Hematopoietic multipotent progenitor cell treated with erythropoietin and hydrocortisone succinate and interleukin-3 and kit ligand, for 6 days (in vitro differentiated cells): ENCODE results near the gene YIPF6.
"Not testable (repeated sequence)": the region's sequence is repeated elsewhere in the genome, so short reads cannot be mapped to it uniquely, and the experiment has no call there.

ENCODE experiments used
- DNase-seq: peaks from one replicate; pipeline ENCODE4 v3.0.0-alpha.2; 2015

The YIPF6 gene, protein sequence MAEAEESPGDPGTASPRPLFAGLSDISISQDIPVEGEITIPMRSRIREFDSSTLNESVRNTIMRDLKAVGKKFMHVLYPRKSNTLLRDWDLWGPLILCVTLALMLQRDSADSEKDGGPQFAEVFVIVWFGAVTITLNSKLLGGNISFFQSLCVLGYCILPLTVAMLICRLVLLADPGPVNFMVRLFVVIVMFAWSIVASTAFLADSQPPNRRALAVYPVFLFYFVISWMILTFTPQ

DNA sequence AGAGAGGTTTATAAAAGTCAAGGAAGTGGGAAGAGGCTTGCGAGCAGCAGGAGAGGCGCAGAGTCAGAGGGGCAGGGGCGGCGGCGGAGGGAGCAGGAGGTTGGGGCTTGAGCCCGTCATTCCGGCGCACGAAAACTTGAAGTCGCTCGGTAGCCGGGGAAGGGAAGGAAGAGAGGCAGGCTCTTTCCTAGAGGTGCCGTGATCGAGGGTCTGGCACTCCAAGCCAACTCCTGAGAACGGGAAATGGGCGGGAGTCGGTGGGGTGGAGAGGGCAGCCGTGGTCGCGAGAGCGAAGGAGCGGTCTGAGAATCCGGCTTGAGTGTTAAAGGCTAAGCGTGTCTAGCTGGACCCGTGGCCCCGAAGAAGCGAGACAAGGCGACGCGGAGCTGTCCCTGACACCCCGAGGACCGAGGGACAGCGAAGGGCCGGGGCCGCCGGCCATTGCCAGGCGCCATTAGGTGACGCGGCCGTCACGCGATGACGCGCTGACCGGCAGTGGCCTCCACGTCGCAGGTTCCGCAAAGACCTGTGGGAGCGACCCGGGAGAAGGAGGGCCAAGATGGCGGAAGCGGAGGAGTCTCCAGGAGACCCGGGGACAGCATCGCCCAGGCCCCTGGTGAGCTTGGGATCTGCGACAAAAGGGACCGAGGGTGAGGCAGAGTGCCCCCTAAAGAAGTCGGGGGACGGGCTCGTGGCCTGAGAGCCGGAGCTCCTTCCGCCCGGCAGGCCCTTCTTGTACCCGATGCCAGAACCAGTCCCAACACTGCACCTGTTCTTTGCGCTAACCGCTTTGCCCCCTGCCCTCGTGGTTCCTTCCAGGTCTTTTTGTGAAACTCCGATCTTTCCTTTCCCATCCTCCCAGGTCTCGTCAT is at the start of gene YIPF6:
Gene YIPF6 (plus strand): TSS at position 544 of the 872 bp plus-strand sequence. CDS start 16 bp downstream, at position 560.
- DNase-seq = peak; percentile 85

DNA sequence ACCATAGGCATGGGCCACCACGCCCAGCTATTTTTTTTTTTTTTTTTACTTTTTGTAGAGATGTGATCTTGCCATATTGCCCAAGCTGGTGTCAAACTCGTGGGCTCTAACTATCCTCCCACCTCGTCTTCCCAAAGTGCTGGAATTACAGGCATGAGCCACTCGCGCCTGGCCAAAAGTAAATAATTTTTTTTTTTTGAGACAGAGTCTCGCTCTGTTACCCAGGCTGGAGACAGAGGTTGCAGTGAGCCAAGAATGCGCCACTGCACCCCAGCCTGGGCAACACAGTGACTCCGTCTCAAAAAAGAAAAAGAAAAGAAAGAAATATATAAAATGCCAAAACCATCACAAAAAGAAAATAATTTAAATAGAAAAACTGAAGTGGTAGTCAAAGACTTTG is 47.1 kb upstream of the YIPF6 start:
- no peak for DNase-seq

DNA sequence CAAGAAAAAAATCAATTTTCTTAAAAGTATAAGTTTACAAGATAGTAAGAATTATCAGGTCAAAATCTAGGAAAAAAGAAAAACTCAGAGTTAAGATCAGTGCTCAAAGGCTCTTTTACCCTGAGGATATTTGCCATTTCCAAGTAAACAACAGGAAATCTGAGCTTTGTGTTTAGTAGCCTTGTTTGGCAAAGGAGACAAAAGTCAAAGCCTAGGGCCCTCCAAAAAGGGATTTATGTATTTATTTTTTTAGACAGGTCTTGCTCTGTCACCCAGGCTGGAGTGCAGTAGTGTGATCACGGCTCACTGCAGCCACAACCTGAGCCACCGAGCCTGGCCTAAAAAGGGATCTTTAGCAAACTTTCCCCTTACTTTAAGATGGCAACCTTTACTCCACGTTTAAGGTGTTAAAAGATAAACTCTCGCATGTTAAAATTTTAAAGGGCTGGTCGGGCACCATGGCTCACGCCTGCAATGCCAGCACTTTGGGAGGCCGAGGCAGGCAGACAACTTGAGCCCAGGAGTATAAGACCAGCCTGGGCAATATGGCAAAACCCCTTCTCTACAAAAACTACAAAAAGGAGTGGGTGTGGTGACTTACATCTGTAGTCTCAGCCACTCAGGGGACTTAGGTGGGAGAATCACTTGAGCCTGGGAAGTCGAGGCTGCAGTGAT is 44.2 kb upstream of the YIPF6 start:
- no peak for DNase-seq

DNA sequence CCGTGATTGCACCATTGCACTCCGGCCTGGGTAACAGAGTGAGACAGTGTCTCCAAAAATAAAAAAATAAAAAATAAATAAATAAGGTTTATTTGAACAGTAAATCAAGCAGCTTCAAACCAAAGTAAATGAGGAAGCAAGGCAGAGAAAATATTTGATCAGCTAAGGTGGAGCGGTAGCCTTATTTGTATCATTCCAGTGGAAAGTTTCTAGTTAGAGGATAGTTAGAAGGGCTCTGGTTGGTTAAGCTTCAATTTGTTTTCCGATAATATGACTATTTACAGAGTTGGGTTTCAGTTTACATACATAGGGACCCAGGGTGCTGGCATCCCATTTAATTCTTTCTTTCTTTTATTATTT is 43.7 kb upstream of the YIPF6 start:
- DNase-seq = no peak

DNA sequence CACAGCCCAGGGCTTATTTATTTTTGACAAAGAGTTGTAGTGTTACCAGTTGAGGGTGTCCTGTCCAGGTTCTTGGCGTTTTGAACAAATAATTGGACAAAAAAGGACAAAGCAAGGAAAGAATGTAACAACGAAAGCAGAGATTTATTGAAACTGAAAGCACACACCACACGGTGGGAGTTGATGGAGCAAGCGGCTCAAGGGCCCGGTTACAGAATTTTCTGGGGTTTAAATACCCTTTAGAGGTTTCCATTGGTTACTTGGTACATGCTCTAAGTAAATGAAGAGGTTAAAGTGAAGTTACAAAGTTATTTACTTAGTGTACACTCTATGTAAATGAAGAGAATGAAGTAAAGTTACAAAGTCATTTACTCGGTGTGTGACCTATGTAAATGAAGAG is 37.8 kb upstream of the YIPF6 start:
- no peak for DNase-seq

DNA sequence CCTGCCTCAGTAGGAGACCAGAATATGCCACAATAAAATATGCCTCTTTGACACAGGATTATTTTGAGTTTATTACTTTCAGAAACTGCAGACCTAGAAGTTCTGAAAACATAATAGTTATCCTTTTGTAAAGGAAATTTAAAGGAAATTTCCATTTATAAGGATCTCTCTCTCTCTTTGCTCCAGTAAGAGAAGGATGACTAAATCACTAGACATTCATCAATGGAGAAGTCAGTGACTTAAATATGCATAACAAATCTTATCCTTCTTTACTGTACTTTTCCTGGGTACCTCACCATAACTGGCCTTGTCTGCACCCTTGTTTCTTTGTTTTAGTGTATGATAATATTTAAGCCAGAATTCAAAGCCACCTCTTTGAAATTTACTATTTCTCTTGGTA is 37.3 kb upstream of the YIPF6 start:
- DNase-seq = no peak

DNA sequence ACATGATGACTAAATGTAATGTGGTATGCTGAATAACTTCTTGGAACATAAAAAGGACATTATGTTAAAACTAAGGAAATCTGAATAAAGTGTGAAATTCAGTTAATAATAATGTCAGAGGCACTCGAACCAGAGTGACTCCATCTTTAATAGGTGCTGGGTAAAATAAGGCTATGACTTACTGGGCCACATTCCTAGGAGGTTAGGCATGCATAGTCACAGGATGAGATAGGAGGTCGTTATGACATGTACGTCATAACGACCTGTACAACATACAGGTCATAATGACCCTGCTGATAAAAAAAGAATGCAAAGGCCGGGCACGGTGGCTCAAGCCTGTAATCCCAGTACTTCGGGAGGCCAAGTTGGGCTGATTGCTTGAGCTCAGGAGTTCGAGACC is 36.7 kb upstream of the YIPF6 start:
- DNase-seq = no peak

DNA sequence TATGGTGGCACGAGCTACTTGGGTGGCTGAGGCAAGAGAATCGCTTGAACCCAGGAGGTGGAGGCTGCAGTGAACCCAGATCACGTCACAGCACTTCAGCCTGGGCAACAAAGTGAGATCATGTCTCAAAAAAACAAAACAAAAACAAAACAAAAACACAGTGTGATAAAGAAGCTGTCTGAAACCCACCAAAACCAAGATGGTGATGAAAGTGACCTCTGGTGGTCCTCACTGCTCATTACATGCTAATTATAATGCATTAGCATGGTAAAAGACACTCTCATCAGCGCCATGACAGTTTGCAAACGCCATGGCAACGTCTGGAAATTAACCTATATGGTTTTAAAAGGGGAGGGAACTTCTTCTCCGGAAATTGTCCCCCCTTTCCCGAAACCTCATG is 36.2 kb upstream of the YIPF6 start:
- peak; percentile 78 for DNase-seq

DNA sequence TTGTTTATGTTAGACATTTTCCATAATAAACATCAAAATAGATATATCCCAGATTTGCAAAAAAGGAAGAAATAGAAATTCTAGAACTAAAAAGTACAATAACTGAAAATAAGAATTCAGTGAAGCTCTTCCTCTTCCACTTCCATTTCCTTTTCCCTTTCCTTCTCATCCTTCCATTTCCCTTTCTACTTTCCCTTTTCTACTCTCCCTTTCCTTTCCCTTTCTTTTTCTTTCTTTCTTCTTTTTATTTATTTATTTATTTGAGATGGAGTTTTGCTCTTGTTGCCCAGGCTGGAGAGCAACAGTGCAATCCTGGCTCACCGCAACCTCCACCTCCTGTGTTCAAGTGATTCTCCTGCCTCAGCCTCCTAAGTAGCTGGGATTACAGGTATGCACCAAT is 35.0 kb upstream of the YIPF6 start:
- DNase-seq = no peak

DNA sequence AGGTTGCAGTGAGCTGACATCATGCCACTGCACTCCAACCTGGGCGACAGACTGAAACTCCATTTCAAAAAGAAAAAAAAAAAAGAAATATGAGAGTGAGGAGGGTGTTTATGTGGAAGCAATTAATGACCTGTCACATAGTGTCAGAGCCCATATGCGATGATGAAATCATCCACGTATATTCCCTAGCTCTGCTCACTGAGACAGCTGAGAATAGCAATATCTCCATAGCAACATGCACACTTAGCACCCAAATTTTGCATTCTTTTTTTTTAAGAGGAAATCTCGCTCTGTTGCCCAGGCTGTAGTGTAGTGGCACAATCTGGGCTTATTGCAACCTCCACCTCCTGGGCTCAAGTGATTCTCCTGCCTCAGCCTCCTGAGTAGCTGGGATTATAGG is 34.1 kb upstream of the YIPF6 start:
- DNase-seq = no peak

DNA sequence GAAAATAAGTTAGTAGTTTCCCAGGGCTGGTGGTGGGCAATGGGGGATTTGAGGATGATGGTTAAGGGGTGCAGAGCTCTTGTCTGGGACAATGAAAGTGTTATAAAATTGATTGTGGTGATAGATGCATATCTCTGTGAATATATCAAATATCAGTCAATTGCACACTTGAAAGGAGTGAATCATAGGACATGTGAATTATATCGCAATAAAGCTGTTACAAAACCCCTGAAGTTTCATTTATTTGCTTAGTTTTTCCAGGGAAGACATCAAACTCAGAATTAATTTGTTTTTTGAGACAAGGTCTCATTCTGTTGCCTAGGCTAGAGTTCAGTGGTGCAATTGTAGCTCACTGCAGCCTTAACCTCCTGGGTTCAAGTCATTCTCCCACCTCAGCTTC is 17.9 kb upstream of the YIPF6 start:
- no peak for DNase-seq

DNA sequence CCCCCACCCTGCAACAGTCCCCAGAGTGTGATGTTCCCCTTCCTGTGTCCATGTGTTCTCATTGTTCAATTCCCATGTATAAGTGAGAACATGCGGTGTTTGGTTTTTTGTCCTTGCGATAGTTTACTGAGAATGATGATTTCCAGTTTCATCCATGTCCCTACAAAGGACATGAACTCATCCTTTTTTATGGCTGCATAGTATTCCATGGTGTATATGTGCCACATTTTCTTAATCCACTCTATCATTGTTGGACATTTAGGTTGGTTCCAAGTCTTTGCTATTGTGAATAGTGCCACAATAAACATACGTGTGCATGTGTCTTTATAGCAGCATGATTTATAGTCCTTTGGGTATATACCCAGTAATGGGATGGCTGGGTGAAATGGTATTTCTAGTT is 12.7 kb upstream of the YIPF6 start:
- not testable (repeated sequence) for DNase-seq

DNA sequence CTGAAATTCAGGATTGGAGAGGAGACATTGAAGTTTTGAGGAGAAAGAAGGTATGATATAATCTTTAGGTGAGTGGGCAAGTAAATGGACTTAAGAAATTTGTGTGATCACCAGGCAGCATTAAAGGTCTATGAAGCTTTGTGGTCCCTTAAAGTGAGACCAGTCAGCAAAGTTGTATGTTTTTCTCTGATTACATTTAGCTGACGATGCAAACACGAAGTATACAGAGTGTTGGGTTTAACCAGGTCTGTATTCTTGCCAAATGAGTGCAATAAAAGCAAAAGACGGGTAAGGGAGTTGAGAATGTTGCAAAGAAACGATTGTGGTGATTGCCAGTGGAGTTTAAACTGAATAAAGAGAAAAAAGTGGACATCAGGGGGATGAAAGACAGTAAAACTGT is 11.6 kb upstream of the YIPF6 start:
- no peak for DNase-seq

DNA sequence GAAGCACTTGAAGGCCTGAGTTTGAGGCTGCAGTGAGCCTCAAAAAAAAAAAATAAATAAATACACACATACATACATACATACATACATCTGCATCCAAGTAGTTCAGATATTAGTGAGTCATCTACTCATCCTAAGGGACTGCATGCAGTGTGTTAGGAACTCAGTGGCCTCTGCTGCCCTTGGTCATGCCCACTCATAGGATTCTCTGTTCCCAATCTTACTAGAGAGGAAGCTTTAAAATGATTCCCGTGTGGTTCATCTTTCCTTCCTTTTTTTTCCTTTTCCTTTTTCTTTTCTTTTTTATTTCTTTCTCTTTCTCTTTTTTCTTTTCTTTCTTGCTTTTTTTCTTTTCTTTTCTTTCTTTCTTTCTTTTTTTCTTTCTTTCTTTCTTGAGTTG is 10.9 kb upstream of the YIPF6 start:
- no peak for DNase-seq

DNA sequence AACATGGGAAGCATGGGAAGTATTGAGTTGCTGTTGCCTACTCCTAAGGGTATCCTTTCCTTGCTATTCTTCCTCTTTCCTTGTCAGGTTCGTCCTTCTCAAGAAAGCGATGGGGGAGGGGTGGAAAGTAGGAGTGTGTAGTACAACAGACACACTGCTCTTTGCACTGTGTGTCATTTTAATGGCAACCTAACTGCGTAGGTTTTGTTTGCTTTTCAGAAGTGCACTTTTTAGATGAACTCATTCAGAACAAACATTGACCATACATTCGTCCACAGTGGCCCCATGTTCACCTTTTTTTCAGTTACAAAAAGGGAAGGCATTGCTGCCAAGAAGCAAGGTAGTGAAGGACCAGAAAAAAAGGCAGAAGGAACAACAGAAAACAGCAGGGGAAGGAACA is 10.2 kb upstream of the YIPF6 start:
- DNase-seq = no peak

DNA sequence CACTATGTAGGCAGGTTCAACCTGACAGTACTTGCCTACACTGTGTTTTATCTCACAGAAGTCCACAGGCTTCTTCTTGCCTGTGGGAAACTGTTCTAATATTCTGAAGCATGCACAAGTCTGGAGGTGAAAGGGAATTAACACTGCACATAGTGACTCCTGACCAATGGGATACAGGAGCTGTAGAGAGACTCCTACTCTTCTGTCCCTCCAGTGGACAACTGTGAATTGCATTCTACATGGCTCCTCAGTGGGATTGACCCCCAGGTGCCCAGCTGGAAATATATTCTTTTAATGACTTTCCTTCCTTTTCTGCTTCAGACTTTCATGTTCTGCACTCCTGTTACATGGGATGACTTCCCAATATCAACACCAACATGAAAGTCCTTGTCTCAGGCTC is 8.2 kb upstream of the YIPF6 start:
- DNase-seq = peak; percentile 64

DNA sequence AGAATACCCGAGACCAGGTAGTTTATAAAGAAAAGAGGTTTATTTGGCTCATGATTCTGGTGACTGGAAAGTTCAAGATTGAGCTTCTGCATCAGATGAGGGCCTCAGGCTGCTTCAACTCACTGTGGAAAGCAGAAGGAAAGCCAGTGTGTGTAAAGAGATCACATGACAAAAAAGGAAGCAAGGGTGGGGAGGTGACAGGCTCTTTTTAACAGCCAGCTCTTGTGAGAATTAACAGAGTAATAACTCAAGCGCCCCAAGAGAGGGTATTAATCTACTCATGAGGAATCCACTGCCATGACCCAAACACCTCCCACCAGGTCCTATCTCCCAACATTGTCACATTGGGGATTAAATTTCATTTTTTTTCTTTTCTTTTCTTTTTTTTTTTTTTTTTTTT is 6.3 kb upstream of the YIPF6 start:
- no peak for DNase-seq

DNA sequence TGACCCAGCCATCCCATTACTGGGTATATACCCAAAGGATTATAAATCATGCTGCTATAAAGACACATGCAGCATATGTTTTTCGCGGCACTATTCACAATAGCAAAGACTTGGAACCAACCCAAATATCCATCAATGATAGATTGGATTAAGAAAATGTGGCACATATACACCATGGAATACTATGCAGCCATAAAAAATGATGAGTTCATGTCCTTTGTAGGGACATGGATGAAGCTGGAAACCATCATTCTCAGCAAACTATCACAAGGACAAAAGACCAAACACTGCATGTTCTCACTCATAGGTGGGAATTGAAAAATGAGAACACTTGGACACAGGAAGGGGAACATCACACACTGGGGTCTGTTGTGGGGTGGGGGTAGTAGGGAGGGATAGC is 5.1 kb upstream of the YIPF6 start:
- not testable (repeated sequence) for DNase-seq

DNA sequence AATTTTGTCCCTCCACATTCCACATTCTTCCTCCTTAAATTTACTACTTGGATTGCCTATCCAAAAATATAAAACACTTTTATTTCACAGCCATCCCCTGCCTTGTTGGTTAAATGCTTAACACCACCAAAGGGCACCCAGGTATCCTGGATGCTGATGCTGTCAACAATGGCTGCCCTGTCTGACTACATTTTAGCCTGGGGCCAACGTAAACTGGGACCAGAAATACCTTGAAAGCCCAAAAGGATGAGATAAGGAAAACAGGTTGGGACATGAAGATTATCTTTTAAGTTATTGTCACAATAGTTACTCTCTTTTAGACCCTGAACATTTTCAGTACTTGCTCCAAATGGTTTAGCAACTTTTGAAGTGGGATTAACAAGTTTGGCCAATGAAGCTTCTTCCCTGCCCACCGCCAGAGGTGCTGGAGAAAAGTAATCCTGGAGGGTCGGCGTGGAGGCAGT is 775 bp upstream of the YIPF6 start:
- DNase-seq = peak; percentile 21

DNA sequence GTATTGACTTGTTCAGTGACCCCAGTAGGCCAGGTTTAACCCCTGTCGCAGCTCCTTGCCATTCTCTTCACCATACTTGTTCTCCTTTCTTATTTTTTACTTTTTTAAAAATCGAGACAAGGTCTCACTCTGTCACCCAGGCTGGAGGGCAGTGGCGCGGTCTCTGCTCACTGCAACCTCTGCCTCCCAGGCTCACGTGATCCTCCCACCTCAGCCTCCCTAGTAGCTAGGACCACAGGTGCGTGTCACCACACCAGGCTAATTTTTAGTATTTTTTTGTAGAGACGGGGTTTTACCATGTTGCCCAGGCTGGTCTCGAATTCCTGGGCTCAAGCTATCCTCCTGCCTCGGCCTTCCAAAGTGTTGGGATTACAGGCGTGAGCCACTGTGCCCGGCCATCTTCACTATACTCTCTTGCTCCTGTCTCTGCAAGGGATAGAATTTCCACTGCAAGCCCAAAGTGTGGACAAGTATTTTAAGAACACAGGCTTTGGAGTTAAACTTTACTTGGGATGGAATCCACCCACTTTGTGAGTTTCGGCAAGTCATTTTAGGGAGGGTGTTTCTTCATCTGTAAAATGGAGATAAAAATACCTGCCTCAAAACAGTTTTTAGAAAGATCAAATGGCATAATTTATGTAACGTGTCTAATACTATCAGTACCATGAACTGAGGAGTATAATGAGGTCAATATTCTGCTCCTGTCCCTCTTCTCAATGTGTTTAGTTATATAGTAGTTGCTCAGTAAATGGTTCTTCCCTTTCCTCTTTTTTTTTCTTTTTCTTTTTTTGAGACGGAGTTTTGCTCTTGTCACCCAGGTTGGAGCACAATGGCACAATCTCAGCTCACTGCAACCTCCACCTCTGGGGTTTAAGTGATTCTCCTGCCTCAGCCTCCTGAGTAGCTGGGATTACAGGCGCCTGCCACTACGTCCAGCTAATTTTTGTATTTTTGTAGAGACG is 973 bp downstream of the YIPF6 start:
- DNase-seq = no peak

DNA sequence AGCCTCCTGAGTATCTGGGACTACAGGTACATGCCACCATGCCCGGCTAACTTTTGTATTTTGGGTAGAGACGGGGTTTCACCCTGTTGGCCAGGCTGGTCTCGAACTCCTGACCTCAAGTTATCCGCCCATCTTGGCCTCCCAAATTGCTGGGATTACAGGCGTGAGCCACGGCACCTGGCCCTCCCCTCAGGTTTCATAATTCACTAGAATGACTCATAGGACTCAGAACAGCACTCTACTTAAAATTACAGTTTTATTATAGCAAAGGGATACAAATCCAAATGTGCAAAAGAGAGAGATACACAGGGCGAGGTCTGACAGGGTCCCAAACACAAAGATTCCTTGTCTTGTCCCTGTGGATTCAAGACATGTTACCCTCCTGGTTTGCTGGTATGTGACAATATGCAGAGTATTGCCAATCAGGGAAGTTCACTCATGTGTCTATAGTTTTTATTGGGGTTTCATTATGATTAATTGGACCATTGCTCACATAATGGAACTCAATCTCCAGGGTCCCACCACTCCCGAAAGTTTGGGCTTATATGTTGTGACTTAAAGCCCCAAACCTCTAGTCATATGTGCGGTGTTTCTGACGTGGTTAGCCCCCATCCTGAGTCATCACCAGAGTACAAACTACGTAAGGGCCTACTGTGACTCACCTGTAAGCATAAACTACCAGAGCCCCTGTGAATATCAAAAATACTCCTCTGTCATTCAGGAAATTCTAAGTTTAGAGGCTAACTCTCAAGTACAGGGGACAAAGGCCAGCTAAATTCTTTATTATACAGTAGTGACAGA is 5.2 kb downstream of the YIPF6 start:
- DNase-seq = no peak

DNA sequence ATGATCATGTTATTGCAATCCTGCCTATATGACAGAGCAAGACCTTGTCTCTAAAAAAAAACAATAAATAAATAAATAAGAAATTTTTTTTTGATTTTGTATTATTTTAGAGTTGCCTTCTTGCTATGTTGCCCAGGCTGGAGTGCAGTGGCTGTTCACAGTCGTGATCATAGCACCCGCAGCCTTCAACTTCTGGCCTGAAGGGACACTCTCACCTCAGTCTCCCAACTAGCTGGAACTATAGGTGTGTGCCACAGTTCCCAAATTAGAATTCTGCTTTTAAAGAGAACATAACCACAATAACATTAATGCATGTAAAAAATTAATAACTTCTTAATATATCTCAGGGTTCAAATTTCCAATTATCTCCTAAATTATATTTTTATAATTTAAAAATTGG is 7.8 kb downstream of the YIPF6 start:
- DNase-seq = no peak
